ENCODE measurements around the gene RTN4R.

The RTN4R gene

DNA sequence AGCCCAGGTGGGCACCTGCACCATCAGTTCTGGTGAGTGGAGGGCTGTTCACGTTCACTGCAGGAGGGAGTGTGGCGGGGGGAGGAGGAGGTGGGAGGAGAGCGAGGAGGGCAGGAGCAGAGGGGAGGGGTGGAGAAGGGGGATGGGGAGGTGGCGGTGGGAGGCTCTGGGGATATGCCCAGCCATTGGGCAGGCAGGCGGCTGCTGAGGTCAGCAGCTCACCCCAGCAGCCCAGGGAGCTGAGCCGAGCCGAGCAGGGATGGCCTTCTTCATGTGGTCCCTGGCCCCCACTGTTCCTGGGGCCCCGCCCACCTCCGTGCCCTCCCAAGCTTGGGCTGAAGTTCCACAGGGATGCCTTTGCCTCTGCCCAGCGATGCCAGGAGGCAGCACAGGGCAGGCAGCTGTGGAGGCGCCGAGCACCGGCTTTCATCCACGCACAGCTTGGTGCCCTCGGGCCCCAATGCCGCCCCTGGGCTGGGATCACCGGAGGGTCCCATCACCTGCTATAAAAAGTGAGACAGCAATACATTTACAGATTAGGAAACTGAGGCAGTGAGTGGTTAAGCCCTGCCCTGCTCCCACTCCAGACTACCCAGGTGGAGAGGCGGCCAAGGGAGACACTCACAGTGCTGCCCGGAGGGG, 21.6 kb downstream of the RTN4R start:
- TF ChIP-seq, protein P1, sequence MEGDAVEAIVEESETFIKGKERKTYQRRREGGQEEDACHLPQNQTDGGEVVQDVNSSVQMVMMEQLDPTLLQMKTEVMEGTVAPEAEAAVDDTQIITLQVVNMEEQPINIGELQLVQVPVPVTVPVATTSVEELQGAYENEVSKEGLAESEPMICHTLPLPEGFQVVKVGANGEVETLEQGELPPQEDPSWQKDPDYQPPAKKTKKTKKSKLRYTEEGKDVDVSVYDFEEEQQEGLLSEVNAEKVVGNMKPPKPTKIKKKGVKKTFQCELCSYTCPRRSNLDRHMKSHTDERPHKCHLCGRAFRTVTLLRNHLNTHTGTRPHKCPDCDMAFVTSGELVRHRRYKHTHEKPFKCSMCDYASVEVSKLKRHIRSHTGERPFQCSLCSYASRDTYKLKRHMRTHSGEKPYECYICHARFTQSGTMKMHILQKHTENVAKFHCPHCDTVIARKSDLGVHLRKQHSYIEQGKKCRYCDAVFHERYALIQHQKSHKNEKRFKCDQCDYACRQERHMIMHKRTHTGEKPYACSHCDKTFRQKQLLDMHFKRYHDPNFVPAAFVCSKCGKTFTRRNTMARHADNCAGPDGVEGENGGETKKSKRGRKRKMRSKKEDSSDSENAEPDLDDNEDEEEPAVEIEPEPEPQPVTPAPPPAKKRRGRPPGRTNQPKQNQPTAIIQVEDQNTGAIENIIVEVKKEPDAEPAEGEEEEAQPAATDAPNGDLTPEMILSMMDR (IDR thresholded peaks at IDR 0.05; ENCODE audit: low read depth, low read length) = no peak
- H3K4me3 ChIP-seq (ENCODE audit: low read depth, low read length) = no peak overlapping the region

DNA sequence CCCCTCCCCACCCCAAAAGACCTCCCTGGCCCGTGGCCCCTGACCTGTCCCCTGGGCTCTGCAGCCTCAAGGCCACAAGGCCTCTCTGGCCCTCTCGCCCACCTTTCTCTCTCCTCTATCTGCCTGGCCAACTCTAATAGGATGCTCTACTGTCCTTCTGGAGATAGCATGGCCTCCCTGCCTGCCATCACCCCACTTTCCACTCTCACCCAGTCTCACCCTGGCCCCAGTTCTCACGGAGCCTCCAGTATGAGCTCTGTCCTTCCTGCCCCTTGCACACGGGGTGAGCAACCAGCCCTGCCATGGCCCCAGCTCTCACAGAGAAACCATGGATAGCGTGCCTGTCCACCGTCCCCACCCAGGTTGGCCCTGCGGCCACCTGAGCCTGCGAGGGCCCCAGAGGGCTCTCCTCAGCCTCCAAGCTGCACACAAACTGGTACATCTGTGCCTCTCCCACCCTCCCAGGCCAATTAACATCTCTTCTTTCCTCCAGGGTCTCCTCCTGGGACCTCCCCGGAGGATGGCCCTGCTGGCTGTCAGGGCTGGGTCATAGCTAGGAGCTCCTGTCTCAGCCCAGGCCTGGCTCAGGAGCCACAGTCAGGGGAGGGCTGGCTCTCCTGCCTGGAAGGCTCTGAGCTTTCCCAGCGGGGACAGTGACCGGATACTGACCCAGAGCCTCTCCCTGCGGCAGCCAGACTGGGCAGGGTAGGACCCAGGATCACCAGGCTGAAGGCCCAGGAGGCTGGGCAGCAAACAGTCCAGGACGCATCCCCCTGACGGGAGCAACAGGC, 22.3 kb downstream of the RTN4R start:
- TF ChIP-seq, protein P1 (IDR thresholded peaks at IDR 0.05; ENCODE audit: low read depth, low read length) = no peak
- no peak overlapping the region for H3K4me3 ChIP-seq (ENCODE audit: low read depth, low read length)

DNA sequence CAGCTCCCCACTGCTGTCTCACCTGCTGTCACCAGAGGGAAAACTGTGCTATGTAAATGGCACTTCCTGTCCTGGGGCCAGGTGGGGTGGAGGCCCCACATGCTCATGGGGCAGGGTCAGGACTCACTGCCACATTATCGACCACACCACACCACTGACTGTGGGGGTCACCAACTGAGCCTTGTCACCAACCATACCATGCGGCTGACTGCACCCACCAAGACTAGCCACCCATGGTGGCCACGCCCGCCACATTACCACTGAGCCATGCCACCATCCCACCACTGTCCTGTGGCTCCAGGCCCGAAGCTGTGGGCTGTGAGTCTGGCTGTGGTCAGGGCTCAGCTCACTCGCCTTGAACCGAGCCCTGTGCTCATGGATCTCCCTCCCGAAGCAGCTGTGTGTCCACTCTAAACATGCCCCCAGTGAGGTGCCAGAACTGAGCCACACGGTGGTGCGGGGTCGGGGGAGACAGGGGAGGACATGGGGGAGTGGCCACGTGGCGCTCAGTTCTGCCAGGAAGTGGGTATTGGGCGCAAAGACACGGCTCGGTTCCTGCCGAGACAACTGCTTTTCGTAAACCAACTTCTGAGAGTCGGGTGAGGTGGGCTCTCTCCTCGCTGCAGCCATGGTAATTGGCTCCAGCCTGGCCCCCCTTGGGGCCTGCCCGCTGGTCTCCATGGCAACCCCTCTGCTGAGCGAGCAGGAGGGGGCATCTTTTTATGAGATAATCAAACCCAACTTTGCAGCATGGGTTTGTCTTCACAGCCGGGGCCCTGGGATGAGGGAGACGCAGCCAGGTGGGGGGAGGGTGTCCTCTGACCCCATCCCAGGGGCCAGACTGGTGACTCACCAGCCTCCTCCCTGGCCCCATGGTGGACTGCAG, 23.2 kb downstream of the RTN4R start:
- TF ChIP-seq, protein P1 (IDR thresholded peaks at IDR 0.05; ENCODE audit: low read depth, low read length) = no peak
- H3K4me3 ChIP-seq (ENCODE audit: low read depth, low read length) = no peak overlapping the region

DNA sequence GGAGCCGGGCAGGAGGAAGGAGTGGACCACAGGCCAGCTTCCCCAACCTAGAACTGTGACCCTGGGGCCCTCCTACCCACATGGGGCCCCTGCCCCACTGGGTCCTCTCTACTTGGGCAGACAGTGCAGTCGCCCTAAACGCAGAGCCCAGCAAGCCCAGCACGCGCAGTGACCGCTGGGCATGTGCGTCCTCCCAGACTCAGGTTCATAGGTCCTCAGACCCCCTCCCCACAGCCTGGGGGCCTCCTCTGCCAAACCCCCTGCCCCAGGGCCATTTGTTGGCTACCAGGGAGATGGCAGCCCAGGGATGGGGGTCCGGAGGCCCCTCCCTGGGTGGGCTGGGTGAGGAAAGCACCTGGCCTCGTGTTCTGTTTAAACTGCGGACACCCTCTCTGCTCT, 23.9 kb downstream of the RTN4R start:
- H3K4me3 ChIP-seq (ENCODE audit: low read depth, low read length) = no peak overlapping the region

DNA sequence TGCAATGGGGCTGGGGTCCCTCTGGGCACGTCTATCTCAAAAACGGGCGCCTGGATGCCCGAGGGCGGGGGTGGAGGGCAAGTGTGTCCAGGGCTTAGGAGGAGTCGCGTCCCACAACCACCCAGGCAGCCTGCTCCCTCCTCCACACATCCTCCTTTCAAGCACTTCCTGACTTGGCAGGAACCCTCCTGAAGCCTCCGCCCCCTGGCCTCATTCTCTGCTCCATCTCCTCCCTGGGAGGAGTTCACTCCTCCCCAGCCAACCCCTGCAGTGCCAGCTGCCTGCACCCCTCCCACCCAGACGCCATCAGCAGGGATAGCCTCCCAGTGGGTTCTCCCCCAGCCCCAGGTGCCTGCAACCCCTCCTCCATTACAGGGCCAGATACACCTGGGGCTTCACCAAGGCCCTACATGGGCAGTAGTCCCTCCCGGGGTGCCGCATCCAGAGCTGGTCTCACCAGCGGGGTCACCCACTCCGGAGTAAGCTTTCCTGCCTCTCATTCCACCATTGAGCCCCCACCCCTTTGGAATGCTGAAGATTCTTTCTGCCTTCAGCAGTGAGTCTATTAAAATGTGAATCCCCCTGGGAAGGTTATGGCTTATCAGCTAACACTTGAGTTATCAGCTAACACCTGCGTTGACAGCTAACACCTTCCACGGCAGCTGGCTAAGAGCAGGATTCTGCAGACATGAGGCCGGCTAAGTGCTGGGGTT, 24.4 kb downstream of the RTN4R start:
- H3K4me3 ChIP-seq (ENCODE audit: low read depth, low read length) = no peak overlapping the region
- TF ChIP-seq, protein P1 (IDR thresholded peaks at IDR 0.05; ENCODE audit: low read depth, low read length) = no peak

More for the DNA sequence above, 23.9 kb downstream of the RTN4R start:
- TF ChIP-seq, protein P1 (IDR thresholded peaks at IDR 0.05; ENCODE audit: low read depth, low read length) = no peak

DNA sequence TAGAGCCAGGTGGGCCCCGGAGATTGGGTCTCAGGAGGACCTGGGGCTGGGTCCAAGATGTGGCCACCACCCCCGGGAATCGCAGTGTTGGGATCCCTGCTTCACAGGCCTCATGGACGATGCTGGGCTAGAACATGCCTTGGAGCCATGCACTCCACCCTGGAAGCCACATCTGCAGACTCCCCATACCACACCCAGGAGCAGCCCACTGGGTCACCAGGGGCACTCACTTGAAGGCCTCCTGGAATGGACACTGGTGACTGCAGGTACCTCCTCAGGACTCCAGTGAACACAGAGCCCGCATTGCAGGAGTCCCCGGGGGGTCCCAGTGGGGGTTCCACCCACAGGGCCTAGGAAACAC, 25.0 kb downstream of the RTN4R start:
- TF ChIP-seq, protein P1 (IDR thresholded peaks at IDR 0.05; ENCODE audit: low read depth, low read length) = no peak

More for the DNA sequence above, 25.0 kb downstream of the RTN4R start:
- H3K4me3 ChIP-seq (ENCODE audit: low read depth, low read length) = no peak overlapping the region
